SK-N-SH (cell line): ENCODE measurements around the gene PARN. TPM values are rescaled to one million over a fixed set of nuclear protein-coding genes. Genes with fewer than 3 reads are reported as not detected.

Experiments
- CTCF ChIA-PET: fragments of 300-600, 350-600 bp; formaldehyde crosslinking; extraction: SDS; loops from one replicate; lab custom pipeline; 2021; lab: Yijun Ruan, JAX
- POLR2A ChIA-PET: fragments of 350-600 bp; sonication (Branson Sonifier 250); formaldehyde crosslinking; extraction: SDS; loops from one replicate; lab custom pipeline; 2020; ENCODE audit warnings: antibody characterized with exemption, inconsistent platforms; lab: Yijun Ruan, JAX
- DNase-seq: peaks from one replicate; pipeline ENCODE4 v3.0.0; 2012
- H2AFZ ChIP-seq: fragments of 200-600 bp; sonication (generic); 2 replicates; pipeline ENCODE4 v1.8.1; 2016; ENCODE audit warnings: antibody characterized with exemption, mild to moderate bottlenecking, low read depth
- H3F3A ChIP-seq: fragments of 200-600 bp; sonication (generic); replicated peaks from 2 replicates; pipeline ENCODE3; 2016; ENCODE audit warnings: antibody characterized with exemption, mild to moderate bottlenecking; ENCODE audit not compliant: insufficient read depth
- H3K27ac ChIP-seq, 2 experiments: fragments of 200-500 bp in 1 of 2; fragments of 200-600 bp in 1 of 2; sonication (Bioruptor generic) in 1 of 2; sonication (generic), shearing (Covaris generic) in 1 of 2; 2 replicates each; pipeline versions ENCODE4 v1.5.1 to v1.6.1; 2014 to 2016; ENCODE audit warnings: low read depth in 2 of 2, inconsistent platforms in 1 of 2, low read length in 1 of 2, mild to moderate bottlenecking in 1 of 2, mixed read lengths in 1 of 2
- H3K27me3 ChIP-seq: fragments of 200-600 bp; sonication (generic), shearing (Covaris generic); 2 replicates; pipeline ENCODE4 v1.6.1; 2016; ENCODE audit warnings: mixed run types; ENCODE audit not compliant: insufficient read depth
- H3K36me3 ChIP-seq, 2 experiments: fragments of 200-500 bp in 1 of 2; fragments of 200-600 bp in 1 of 2; sonication (Bioruptor generic) in 1 of 2; sonication (generic) in 1 of 2; replicated peaks in 1 of 2; 2 replicates each; pipeline versions ENCODE3 to v1.5.1; 2014 to 2016; ENCODE audit warnings: low read length in 1 of 2, mild to moderate bottlenecking in 1 of 2; ENCODE audit not compliant: insufficient read depth in 2 of 2, control insufficient read depth in 1 of 2
- H3K4me1 ChIP-seq, 2 experiments: fragments of 200-500 bp in 1 of 2; fragments of 200-600 bp in 1 of 2; sonication (Bioruptor generic) in 1 of 2; sonication (generic), shearing (Covaris generic) in 1 of 2; 2 replicates each; pipeline versions ENCODE4 v1.5.1 to v1.6.1; 2014 to 2016; ENCODE audit warnings: low read depth in 1 of 2, low read length in 1 of 2, mixed run types in 1 of 2; ENCODE audit not compliant: insufficient read depth in 2 of 2, control insufficient read depth in 1 of 2
- H3K4me2 ChIP-seq: fragments of 200-600 bp; sonication (generic), shearing (Covaris generic); 2 replicates; pipeline ENCODE4 v1.6.1; 2017; ENCODE audit warnings: mixed run types
- H3K4me3 ChIP-seq, 2 experiments: fragments of 200-500 bp in 1 of 2; fragments of 200-600 bp in 1 of 2; sonication (Bioruptor generic) in 1 of 2; sonication (generic), shearing (Covaris generic) in 1 of 2; 2 replicates each; pipeline versions ENCODE4 v1.5.1 to v1.8.1; 2014 to 2016; ENCODE audit warnings: low read depth in 2 of 2, inconsistent platforms in 1 of 2, low read length in 1 of 2, mild to moderate bottlenecking in 1 of 2, mixed read lengths in 1 of 2, moderate library complexity in 1 of 2
- H3K79me2 ChIP-seq: fragments of 200-600 bp; sonication (generic); 2 replicates; pipeline ENCODE4 v1.8.1; 2017; ENCODE audit warnings: mild to moderate bottlenecking; ENCODE audit not compliant: insufficient read depth
- H3K9ac ChIP-seq: fragments of 200-600 bp; sonication (generic); 2 replicates; pipeline ENCODE4 v1.6.1; 2017; ENCODE audit warnings: mixed run types
- H3K9me2 ChIP-seq: fragments of 200-600 bp; sonication (generic); 2 replicates; pipeline ENCODE4 v1.6.1; 2017; ENCODE audit warnings: mixed run types
- H3K9me3 ChIP-seq: fragments of 200-600 bp; sonication (generic); 2 replicates; pipeline ENCODE4 v1.6.1; 2017; ENCODE audit warnings: mixed run types, mild to moderate bottlenecking, moderate library complexity
- H4K20me1 ChIP-seq: fragments of 200-600 bp; sonication (generic); 2 replicates; pipeline ENCODE4 v1.6.1; 2017; ENCODE audit warnings: mild to moderate bottlenecking, mixed run types; ENCODE audit not compliant: insufficient read depth
- CHD2 ChIP-seq: fragments of 150-350 bp; IDR thresholded peaks from 2 replicates; pipeline ENCODE4 v1.6.1; 2018; ENCODE audit warnings: low read length; ENCODE audit not compliant: partially characterized antibody
- CTCF ChIP-seq: fragments of 200-600 bp; sonication (generic); IDR thresholded peaks from 2 replicates; pipeline ENCODE4 v1.6.1; 2017; ENCODE audit warnings: antibody characterized with exemption, mild to moderate bottlenecking, moderate library complexity
- ELF1 ChIP-seq: IDR thresholded peaks from 2 replicates; pipeline ENCODE4 v1.4.0; 2012
- EP300 ChIP-seq, 2 experiments: IDR thresholded peaks; 2 replicates each; pipeline versions ENCODE4 v1.4.0 to v1.6.1; 2012; ENCODE audit warnings: borderline replicate concordance in 1 of 2, low read depth in 1 of 2, low read length in 1 of 2
- EZH2phosphoT487 ChIP-seq: fragments of 200-600 bp; sonication (generic); IDR thresholded peaks from 2 replicates; pipeline ENCODE4 v1.6.1; 2017; ENCODE audit warnings: low read depth, mixed run types, mild to moderate bottlenecking, antibody characterized with exemption, moderate library complexity, borderline replicate concordance
- FOXJ3 ChIP-seq: sonication (generic); formaldehyde crosslinking; IDR thresholded peaks from 2 replicates; pipeline ENCODE4 v1.5.1; 2020; ENCODE audit warnings: mild to moderate bottlenecking, missing genetic modification reagents
- GABPA ChIP-seq: IDR thresholded peaks from 2 replicates; pipeline ENCODE4 v1.4.0; 2012; ENCODE audit warnings: low read depth, mild to moderate bottlenecking
- IRF3 ChIP-seq: fragments of 150-350 bp; IDR thresholded peaks from 2 replicates; pipeline ENCODE4 v1.6.1; 2016; ENCODE audit warnings: mild to moderate bottlenecking, low read depth, low read length
- JUND ChIP-seq: IDR thresholded peaks from 2 replicates; pipeline ENCODE4 v1.4.0; 2012
- MEF2A ChIP-seq: IDR thresholded peaks from 2 replicates; pipeline ENCODE4 v1.4.0; 2012; ENCODE audit warnings: low read depth, borderline replicate concordance
- NFIC ChIP-seq: IDR thresholded peaks from 2 replicates; pipeline ENCODE4 v1.4.0; 2012; ENCODE audit warnings: borderline replicate concordance
- POLR2AphosphoS5 ChIP-seq: IDR thresholded peaks from 2 replicates; pipeline ENCODE4 v1.6.1; 2012; ENCODE audit warnings: low read depth, low read length
- RAD21 ChIP-seq: IDR thresholded peaks from 2 replicates; pipeline ENCODE4 v1.6.1; 2012; ENCODE audit warnings: mild to moderate bottlenecking, low read length
- RCOR1 ChIP-seq: fragments of 150-350 bp; IDR thresholded peaks from 2 replicates; pipeline ENCODE4 v1.6.1; 2017; ENCODE audit warnings: antibody characterized with exemption, low read length
- REST ChIP-seq: IDR thresholded peaks from 2 replicates; pipeline ENCODE4 v1.6.1; 2012; ENCODE audit warnings: mild to moderate bottlenecking, low read depth, low read length, moderate library complexity
- SIN3A ChIP-seq: IDR thresholded peaks from 2 replicates; pipeline ENCODE4 v1.6.1; 2012; ENCODE audit warnings: low read depth, mild to moderate bottlenecking, low read length, moderate library complexity, borderline replicate concordance
- TAF1 ChIP-seq: IDR thresholded peaks from 2 replicates; pipeline ENCODE4 v1.6.1; 2012; ENCODE audit warnings: low read depth, mild to moderate bottlenecking, low read length, moderate library complexity, borderline replicate concordance
- TEAD4 ChIP-seq: IDR thresholded peaks from 2 replicates; pipeline ENCODE4 v1.4.0; 2012; ENCODE audit warnings: mild to moderate bottlenecking, borderline replicate concordance; ENCODE audit not compliant: insufficient read depth
- USF1 ChIP-seq: IDR thresholded peaks from 2 replicates; pipeline ENCODE4 v1.4.0; 2012; ENCODE audit warnings: low read depth, borderline replicate concordance
- ZBTB33 ChIP-seq: IDR thresholded peaks from 2 replicates; pipeline ENCODE4 v1.4.0; 2012; ENCODE audit warnings: low read depth, borderline replicate concordance
- WGBS: methylation state at CpG from one replicate; pipeline ENCODE4 v1.1.6; 2017; ENCODE audit warnings: low lambda C conversion rate; 5-methylcytosine and 5-hydroxymethylcytosine counted together
- polyA plus RNA-seq, 3 experiments: library from polyadenylated mRNA; depleted of rRNA; stranded (reverse); fragments of >200 nt; gene quantifications; 2 replicates each; pipeline ENCODE4 v1.2.3, GENCODE V29; 2012

Gene PARN
- polyA plus RNA-seq, 1 of the 3 experiments (the other 2 are of a cell fraction), result 20.5 TPM

- peaks cover 61 to 63% of the 10 kb centered on the region in 2 experiments for H3K36me3 ChIP-seq
- no peak for TF ChIP-seq GABPA
- TF ChIP-seq MEF2A, result no peak
- no peak for TF ChIP-seq ELF1
- no peak for TF ChIP-seq SIN3A
- TF ChIP-seq POLR2AphosphoS5, result no peak
- TF ChIP-seq IRF3, result no peak
- no peak for TF ChIP-seq ZBTB33
- no peak for TF ChIP-seq RAD21
- no peak for TF ChIP-seq JUND
- TF ChIP-seq EZH2phosphoT487, result no peak
- TF ChIP-seq USF1, result no peak
- no peak for TF ChIP-seq CHD2
- no peak for TF ChIP-seq REST
- TF ChIP-seq FOXJ3 (CRISPR knock-in tag), result no peak
- no peak for TF ChIP-seq TEAD4
- TF ChIP-seq TAF1, result no peak
- TF ChIP-seq NFIC, result no peak
- TF ChIP-seq RCOR1, result no peak
- TF ChIP-seq EP300 (IDR thresholded peaks at IDR 0.05; ENCODE audit: borderline replicate concordance in 1 of 2, low read depth in 1 of 2, low read length in 1 of 2), result no peak
- TF ChIP-seq CTCF, result no peak
- no peaks in the 10 kb centered on the region for H3K4me1 ChIP-seq
- 76% methylated on average over 3 of the region's 3 CpGs for WGBS
- H3K27ac ChIP-seq, result no peak overlapping the region
- no peaks in the 10 kb centered on the region for H3K9me3 ChIP-seq
- H3K79me2 ChIP-seq, result no peaks in the 10 kb centered on the region
- H3K4me3 ChIP-seq, result no peak overlapping the region
- H4K20me1 ChIP-seq, result no peaks in the 10 kb centered on the region
- no peak for DNase-seq
- no peaks in the 10 kb centered on the region for H3K27me3 ChIP-seq
- H3K9ac ChIP-seq, result no peak overlapping the region
- ChIA-PET POLR2A (no interaction called here), CTCF (interaction anchor here (1.1 kb wide), 1 partner anchor 10 kb away, joined by 3 read pairs; no protein-coding TSS in a partner anchor)
- no peak overlapping the region for H2AFZ ChIP-seq
- no peak overlapping the region for H3K4me2 ChIP-seq
- H3K9me2 ChIP-seq, result no peaks in the 10 kb centered on the region
- H3F3A ChIP-seq, result no peaks in the 10 kb centered on the region
Measured at GRCh38 chr16:14586637-14587305, 43.3 kb downstream of the PARN start.
